ENCODE results near the gene PTPRJ.

PTPRJ gene

DNA sequence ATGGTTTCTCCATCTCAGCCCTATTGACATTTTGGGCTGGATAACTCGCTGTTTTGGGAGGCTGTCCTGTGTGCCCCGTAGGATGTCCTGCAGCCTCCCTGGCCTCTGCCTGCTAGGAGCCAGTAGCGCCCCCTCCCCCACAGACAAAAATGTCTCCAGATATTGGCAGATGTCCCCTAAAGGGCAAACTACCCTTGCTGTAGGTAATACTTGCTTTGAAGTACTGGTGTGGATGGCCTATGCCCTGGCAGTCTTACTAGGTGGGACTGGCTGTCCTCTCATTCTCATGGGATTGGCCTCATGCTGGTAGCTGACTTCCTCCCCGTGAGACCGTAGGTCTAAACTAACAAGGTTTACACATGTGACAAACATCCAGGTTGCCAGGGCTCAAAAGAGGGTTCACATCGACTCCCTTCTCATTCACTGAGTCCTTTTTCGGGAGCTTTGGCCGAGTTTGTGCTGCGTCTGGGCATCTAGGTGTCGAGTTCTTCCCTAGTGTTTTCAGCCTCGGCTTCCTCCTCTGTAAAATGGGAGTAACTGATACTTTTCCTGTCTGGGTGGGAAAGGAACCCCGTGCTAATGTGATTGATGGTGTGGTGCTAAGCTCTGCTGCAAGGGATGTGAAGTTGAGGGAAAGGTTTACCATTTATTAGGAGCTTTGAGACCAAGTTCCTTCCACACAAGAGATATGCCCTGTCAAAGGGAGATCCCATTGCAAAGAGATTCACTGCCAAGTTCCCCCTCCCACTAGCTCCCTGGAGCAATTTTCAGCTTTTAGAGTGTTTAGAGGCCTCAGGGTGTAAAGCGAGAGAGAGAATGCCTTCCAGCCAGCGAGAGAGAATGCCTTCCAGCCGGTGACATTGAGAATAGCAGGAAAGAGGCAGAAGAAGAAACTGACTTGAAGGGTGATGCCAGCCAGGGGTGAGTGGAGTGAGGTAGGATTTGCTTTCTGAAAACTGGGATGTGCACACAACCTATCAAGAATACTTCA lies 17.0 kb downstream of the PTPRJ start:
- no peak for DNase-seq (ENCODE audit: low spot score)

DNA sequence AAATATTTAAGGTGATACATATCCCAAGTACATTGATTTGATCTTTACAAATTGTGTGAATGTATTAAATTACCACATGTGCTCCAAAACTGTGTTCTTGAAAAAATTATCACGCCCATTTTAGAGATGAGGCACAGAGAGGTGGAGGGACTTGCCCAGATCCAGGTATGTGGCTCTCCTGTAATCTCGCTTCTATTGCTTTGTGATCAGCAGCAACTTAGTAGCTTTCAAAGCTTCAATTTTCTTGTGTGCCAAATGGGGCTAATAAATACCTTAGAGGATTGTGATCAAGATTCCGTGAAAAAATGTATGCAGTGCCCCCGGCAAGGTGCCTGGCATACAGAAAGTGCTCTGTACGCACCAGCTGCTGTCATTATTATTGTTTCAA lies 18.0 kb downstream of the PTPRJ start:
- no peak for DNase-seq (ENCODE audit: low spot score)

DNA sequence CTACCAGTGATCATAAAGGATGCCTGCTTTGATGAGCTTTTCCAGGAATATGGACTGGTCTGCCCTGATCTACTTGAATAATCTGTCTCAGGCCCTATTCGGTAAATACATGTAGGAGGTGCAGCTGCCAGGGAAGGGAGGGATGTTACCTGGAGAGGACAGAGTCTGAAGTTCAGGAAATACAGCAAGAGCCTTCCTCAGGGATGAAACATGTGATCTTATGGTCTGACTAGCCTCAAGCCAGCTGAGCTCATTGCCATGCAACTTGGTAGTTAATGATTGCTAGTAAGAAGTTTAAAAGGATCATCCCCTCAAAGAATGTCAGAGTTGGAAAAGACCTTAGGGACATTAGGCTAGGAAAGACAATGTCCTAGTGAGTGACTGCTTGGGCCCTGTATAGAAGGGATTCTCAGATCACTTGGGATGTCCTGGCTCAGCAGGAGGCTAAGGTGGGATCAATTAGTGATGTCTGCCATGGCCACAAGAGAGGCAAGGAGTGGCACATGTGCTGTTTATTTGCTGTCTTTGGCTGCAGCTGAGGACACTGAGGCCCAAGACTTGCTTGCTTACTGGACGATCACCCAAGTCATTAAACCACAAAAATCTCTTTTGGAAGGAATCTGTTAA lies 18.5 kb downstream of the PTPRJ start:
- peak; percentile 44 for DNase-seq (ENCODE audit: low spot score)

DNA sequence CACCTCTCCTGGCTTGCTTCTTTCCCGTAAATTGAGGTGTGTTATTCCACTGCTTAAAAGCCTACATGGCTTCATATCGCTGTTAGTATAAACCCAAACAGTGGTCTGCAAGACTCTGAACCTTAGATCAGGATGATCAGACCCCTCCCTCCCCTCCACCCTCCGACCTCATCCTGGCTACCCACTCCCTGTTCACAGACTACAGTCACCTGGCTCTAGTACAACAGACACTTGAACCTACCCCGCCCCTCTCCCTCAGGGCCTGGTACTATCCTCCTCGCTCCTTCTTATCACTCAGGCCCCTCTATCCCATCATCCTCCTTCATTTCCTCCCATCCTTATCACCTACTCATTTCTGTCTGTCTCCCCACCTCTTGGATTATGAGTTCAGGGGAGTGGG lies 20.1 kb downstream of the PTPRJ start:
- no peak for DNase-seq (ENCODE audit: low spot score)

DNA sequence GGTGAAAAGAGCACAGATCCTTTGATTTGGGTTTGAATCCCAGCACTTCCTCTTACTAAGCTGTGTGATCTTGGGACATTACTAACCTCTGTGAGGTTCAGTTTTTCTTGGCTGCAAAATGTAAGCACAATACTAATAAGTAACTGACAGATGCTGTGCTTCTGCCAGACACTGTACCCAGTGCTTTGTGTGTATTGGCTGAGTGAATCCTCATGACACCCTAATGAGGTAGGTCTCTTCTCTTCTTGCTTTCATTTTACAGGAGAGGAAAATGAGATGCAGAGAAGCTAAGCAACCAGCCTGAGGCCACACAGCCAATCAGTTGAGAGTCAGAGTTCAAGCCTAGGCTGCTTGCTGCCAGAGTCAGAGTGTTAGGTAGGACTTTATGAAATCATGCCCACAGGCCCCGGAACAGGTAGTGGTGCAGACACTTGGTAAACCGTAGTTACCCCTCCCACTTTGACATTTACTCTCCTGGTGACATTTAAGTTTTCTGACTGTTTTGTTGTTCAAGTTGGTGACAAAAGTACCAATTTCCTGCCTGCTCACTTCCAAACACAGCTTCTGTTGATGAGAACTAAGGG lies 21.2 kb downstream of the PTPRJ start:
- DNase-seq (ENCODE audit: low spot score): no peak

DNA sequence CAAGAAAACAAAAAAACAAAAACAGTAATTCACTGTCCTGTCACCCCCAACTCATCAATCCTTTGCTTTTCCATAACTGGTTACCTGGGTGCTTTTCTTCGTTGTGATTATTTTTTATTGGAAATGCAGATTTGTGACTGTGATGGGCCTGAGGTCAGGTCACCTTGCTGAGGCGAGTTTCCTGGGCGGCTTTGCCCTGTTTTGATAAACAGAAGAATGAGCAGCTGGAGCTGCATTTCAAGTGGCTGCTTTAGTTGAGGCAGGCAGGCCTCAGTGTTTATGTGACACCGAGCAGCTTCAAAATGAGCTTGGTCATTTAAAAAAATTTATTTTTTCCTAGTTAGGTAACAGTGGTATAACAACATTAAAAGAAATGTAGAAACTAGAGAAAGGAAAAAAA lies 22.2 kb downstream of the PTPRJ start:
- no peak for DNase-seq (ENCODE audit: low spot score)

DNA sequence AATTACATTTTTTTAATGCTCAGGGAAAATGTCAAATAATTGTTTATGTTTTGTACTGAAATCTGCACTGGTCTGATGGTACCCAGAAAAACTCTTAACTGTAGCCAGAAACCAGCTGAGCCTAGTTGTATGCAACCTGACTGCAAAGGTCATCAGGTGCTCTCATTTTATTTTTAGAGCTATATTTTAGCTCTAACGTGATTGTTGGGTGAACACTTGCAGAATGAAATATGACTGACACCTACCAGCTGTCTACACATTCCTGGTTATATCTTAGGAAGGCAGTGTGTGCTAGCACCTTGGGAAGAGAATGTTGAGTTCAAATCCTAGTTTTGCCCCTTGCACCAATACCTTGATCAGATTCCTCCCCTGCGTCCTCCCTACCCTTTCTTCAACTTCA lies 23.6 kb downstream of the PTPRJ start:
- DNase-seq (ENCODE audit: low spot score): no peak

DNA sequence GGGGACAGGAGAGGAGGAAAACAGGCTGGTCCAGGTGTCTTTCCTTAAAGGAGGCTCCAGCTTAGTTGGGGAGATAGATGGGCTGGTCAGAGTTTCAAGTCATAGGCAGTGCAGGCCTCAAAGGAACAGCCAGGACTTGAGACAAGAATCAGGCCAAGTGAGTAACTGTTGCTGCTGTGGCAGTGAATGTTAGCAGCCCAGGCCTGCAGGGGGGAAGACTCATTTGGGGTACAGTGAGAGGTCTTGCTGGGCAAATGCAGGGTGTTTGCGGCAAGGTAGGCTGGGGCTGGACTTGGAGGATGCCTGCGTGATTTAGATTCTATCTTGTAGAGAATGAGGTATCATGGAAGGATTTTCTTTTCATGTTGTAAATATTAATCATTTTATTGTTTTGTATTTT lies 24.1 kb downstream of the PTPRJ start:
- no peak for DNase-seq (ENCODE audit: low spot score)

DNA sequence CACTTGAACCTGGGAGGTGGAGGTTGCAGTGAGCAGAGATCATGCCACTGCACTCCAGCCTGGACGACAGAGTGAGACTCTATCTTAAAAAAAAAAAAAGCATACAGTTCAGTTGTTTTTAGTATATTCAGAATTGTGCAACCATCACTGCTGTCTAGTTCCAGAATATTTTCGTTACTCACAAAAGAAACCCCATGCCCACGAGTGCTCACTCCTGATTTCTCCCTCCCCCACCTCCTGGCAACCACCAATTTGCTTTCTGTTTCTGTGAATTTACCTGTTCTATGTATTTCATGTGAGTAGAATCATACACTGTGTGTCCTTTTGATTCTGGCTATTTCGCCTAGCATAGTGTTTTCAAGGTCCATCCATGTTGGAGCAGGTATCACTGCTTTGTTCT lies 24.8 kb downstream of the PTPRJ start:
- no peak for DNase-seq (ENCODE audit: low spot score)

DNA sequence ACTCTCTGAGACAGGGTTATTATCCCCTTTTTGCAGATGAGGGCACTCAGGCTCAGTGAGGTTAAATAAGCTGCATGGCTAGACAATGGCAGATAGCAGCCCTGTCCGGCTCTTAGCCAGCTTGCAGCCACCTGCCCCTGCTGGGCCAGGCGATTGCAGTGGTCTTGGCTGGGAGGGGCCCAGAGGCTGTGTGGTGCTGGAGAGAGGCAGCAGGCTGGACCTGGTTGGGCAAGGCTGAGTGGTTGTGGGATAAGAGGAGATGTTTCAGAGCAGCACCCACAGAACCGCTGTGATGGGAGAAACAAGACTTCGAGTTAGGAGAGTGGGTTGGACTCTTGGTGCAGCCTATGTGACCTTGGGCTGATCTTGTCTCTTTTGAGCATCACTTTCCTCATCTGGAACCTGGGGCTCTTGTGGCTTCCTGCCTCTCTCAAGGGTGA lies 25.5 kb downstream of the PTPRJ start:
- no peak for DNase-seq (ENCODE audit: low spot score)

DNA sequence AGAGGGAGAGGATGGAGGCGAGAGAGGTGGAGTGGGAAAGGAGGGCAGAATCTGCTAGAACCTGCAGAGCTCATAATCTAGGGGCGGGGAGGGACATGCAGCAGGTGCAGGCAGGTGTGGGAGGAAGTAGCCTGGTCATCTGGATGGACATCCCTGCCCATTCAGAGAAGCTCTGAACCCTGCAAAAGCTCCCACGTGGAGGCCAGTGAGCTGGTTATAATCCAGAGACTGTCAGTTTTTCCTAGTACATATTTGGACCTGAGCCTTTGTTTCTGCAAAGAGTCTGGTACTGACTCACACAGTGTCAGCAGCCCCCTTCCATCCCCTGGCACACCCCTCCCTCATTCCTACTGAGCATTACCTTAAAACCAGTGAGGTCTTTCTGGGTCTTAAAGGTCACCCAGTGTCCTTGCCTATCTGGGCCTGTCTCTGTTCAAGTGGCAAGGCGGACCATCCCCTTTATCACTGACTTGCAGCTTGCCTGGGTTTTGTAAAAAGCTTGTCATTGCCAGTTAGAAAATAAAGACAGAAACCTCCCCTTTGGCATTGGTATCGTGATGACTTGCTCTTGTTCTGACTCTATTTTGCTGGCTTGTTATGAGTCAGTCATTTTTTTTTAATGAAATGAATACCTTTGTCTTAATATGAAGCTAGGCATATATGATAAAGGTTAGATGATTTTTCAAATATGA lies 26.1 kb downstream of the PTPRJ start:
- no peak for DNase-seq (ENCODE audit: low spot score)

DNA sequence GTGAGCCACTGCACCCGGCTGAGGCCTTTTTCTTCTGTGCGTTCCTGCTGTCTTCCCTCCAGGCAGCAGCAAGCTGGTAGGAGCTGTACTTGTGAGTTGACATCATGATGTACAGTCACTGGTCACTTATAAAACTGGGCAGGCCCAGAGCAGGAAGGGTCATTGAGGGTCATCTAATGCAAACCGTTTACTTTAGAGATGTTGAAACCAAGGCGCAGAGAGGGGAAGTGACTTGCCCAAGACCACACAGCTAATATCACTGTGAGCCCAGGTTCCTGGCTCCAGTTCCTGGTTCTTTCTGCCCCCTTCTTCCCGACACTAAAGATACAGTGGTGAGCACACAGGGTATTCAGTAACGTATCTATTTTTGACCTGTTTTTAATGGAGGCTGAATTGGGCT lies 27.3 kb downstream of the PTPRJ start:
- no peak for DNase-seq (ENCODE audit: low spot score)

DNA sequence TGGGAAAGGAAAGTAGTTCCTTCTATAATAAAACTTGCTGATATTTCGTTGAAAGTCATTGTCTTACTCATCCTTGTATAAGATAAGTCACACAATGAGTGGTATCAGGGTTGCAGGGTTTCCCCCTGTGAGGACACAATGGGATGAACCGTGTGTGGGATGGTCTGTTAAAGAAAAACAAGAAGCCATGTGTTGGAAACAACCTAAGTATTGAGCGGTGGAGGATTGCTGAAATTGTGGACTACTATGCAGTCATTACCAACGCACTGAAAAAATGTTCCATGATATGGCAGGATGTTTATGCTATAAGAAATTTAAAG lies 28.6 kb downstream of the PTPRJ start:
- DNase-seq (ENCODE audit: low spot score): no peak

DNA sequence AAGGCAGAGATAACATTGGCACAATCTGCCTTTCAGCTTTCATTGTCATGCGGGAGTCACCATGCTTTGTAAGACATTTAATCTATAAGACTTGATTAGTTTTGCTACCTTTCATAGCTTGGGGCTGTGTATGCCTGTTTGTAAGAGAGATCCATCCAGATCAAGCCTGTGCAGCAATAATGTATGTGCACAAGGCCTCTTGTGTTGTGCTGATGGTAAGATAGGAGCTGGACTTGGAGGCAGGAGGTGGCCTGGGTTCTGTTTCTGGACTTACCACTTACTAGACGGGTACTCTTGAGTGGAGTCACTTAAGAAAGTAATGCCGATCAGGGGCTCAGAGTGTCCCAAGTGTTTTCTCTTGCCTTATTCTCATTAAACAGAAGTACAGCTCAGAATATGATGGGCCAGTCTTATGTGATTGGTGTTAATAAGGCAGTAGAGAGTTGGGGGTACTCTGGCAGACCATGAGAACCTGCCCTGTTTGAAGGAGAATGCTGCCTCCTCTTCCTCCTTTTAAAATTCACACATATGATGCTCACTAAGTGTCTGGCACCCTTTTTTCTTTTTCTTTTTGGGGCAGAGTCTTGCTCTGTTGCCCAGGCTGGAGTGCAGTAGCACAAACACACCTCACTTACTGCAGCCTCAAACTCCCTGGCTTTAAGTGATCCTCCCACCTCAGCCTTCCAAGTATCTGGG lies 30.9 kb downstream of the PTPRJ start:
- no peak for DNase-seq (ENCODE audit: low spot score)

DNA sequence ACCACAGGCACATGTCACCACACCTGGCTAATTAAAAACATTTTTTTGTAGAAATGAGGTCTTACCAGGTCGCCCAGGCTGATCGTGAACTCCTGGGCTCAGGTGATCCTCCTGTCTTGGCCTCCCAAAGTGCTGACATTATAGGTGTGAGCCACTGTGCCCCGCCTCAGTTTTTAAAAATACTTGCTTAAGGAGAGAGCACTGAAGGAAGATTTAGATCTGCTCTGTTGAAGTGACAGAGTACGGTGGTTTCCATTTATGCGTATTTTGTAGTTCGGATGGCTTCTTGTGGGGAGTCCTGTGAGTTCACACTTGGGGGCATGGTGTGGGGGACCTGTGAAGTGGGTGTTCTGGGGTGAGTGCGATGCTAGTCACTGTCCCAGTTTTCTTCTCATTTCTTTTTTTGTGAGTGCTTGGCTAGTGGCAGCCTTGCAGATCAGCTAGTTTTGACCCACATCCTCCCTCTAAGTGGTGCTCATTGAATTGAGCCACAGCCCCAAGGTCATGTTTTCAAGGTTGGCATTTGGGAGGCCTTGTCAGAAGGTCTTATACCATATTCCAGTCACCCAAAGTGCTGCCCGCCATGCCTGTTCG lies 31.5 kb downstream of the PTPRJ start:
- no peak for DNase-seq (ENCODE audit: low spot score)

DNA sequence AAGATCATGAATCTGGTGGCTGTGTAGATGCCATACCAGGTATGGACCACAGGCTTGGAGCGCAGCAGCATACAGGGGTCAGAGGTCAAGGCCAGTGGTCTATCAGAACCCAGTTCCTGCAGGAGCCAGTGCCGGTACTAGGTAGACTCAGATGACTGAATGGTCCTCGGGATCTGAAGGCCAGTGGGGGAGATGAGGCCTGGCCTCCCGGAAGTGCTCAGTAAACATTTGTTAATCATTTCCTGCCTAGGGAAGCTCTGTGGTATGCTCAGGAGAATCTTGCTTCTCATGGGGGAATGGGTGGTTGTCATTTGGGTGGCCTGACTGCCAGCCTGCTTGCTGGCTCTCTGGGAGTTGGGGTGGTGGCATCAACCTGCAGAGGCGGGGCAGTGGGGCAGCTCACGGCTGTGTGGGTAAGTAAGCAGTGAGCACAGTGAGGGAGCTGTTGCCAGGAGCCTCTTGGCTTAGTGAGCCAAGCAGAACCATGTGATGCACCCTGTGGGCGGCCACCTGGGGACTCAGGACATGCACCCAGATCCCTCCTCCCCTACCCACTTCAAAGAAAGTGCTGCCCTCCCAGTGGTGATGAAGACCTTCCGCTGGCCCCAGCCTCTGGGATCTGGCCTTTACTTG lies 33.0 kb downstream of the PTPRJ start:
- DNase-seq (ENCODE audit: low spot score): no peak

DNA sequence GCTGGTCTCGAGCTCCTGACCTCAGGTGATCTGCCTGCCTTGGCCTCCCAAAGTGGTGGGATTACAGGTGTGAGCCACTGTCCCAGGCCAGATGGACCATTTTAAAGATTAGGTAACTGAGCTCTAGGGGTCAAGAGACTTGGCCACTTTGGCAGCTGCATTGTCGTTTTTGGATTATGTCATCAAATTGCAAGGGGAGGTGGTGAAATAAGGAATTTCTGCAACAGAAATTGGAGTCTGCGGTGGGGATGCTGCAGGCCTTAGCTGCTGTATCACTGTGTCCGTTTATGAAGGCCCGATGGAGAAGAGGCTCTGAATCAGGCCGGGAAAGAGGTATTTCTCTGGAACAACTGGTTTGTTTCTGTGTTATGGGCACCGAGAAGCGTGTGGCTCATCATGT lies 34.6 kb downstream of the PTPRJ start:
- no peak for DNase-seq (ENCODE audit: low spot score)

DNA sequence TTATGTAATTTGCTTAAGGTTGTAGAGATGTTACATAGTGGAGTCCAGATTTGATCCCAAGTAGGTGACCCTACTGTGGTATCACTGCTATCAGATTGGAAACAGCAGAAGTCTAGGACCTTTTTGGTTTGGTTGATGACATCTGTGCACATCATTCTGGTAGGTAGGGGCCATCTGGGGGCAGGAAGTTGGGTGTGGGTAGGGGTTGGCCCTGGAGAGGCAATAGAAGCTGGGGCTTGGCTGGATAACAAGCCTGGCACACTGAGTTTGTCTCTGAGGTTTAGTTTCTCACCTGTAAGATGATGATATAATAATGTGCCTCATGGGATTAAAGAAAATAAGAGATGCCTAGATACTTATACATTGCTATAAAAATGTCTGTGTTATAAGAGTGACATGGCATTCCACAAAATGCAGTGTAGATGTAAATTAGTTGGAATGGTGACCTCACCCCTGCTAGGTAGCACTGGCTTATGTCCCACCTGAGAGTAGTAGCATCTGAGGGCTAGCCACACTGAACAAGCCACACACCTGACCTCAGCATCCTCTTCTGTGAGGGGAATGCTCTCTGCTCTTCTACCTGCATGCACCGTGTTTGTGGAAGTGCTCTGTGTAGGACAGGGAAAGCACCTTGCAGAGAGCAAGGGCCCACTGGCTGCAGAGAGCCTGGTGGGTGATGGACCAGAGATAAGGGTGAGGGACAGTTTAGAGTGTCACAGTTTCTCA lies 36.9 kb downstream of the PTPRJ start:
- no peak for DNase-seq (ENCODE audit: low spot score)

DNA sequence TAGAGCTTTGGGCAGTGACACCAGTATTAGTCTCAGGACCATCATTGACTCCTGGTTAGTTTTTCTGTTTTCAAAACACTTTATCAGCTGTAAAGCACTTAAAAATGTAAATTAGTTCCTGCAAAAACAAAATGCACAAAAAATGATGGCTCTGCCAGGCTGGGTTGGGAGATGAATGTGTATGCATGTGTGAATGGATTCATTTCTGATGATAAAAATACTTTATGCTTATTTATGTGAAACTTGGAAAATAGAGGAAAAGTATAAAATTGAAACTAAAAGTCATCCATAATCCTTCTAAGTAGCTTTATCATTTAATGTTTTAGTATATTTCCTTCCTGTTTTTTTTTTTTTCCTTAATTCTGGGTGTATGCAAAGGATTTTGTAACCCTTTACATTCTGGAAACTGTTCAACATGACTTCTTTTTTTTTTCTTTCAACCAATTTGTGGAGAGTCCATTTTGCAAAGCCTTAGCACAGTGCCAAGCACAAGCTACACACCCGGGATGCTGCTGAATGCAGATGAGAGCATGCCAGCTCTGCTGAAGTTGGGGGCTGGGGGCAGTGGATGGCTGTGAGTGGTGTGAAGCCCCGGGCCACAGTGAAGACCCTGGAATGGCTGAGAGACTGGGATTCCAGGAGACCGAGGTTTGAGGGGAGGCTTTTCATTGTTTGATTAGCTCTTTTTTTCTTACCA lies 37.6 kb downstream of the PTPRJ start:
- no peak for DNase-seq (ENCODE audit: low spot score)
